Neural crest cell (in vitro differentiated cells): ENCODE results near the gene VTI1B. TPM values are rescaled to one million over a fixed set of nuclear protein-coding genes. Genes with fewer than 3 reads are reported as not detected.
"Not testable (repeated sequence)": the region's sequence is repeated elsewhere in the genome, so short reads cannot be mapped to it uniquely, and the experiment has no call there.

ENCODE experiments used
- DNase-seq: peaks from one replicate; pipeline ENCODE4 v3.0.0; 2021; ENCODE audit warnings: low read depth, mixed read lengths, low spot score
- H3K27ac Mint-ChIP-seq: one replicate; pipeline ENCODE4 v1.8.0; 2021; ENCODE audit warnings: mild to moderate bottlenecking, mixed read lengths; ENCODE audit not compliant: unreplicated experiment
- H3K27me3 Mint-ChIP-seq: 2 replicates; pipeline ENCODE4 v1.8.0; 2021; ENCODE audit warnings: low read depth, mild to moderate bottlenecking, mixed read lengths
- H3K36me3 Mint-ChIP-seq: 2 replicates; pipeline ENCODE4 v1.8.0; 2021; ENCODE audit warnings: low read depth, mild to moderate bottlenecking, mixed read lengths
- H3K4me1 Mint-ChIP-seq: 2 replicates; pipeline ENCODE4 v1.8.0; 2021; ENCODE audit warnings: mixed read lengths
- H3K4me3 Mint-ChIP-seq: one replicate; pipeline ENCODE4 v1.8.0; 2021; ENCODE audit warnings: mild to moderate bottlenecking, mixed read lengths
- H3K9me3 Mint-ChIP-seq: 2 replicates; pipeline ENCODE4 v1.8.0; 2021; ENCODE audit warnings: mixed read lengths
- CTCF ChIP-seq: fragments of 200-600 bp; sonication (generic); conservative IDR thresholded peaks from 2 replicates; pipeline ENCODE4 v1.5.0; 2021; ENCODE audit warnings: antibody characterized with exemption, mild to moderate bottlenecking
- total RNA-seq: library from RNA; stranded (reverse); gene quantifications from 2 replicates; pipeline ENCODE4 v1.2.1, GENCODE V29; 2021

Gene VTI1B
- total RNA-seq, 1 donor from 2014 or later = 103 TPM

DNA sequence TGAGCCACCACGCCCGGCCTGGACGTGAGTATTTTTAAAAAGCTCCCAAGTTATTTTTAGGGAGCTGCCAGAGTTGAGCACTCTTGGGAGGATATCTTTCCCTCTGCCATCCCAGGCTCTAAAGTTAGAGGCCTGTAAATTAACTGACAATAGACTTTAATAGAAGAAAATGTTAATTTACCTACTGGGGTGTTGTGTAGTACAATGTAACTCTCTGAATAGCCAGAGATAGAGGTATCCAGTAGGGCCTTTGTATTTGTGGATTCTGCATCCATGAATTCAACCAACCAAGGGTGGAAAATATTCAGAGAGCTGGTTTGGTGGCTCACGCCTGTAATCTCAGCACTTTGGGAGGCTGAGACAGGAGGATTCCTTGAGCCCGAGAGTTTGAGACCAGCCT is 66.8 kb downstream of the VTI1B start:
- Mint-ChIP-seq H3K4me3 (no peak overlapping the region), H3K9me3 (no peaks in the 10 kb centered on the region), H3K36me3 (no peaks in the 10 kb centered on the region), H3K4me1 (no peaks in the 10 kb centered on the region), H3K27me3 (no peaks in the 10 kb centered on the region), H3K27ac (no peak overlapping the region)
- DNase-seq = no peak
- TF ChIP-seq CTCF = no peak

DNA sequence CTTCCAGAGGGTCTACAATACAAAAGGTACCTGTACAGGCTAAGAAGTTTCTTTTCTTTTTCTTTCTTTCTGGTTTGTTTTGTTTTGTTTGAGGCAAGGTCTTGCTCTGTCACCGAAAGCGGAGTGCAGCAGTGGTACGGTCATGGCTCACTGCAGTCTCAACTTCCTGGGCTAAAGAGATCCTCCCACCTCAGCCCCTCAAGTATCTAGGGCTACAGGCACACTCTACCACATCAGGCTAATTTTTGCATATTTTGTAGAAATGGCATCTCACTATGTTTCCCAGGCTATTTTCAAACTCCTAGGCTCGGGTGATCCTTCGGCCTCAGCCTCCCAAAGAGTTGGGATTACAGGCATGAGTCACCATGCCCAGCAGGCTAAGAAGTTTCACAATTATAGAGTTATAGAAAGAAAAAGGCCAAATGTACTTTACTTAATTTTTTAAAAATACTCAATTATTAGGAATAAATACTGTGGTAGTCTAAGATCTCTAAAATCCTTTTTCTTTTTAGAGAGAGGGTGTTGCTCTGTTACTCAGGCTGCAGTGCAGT is 71.4 kb downstream of the VTI1B start:
- Mint-ChIP-seq H3K4me1 (peaks cover 17% of the 10 kb centered on the region), H3K27me3 (no peaks in the 10 kb centered on the region), H3K27ac (no peak overlapping the region), H3K4me3 (peak overlapping the region; percentile 17), H3K36me3 (no peaks in the 10 kb centered on the region), H3K9me3 (peaks cover 3% of the 10 kb centered on the region)
- DNase-seq = no peak
- no peak for TF ChIP-seq CTCF

DNA sequence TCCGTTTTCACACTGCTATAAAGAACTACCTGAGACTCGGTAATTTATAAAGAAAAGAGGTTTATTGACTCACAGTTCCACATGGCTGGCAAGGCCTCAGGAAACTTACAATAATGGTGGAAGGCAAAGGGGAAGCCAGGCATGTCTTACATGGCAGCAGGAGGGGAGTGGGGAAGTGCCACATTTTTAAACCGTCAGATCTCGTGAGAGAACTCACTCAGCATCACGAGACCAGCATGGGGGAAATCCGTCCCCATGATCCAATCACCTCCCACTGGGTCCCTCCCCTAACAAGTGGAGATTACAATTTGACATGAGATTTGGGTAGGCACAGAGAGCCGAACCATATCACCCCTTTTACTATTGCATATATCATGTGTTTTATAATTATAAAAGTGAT is 72.4 kb downstream of the VTI1B start:
- Mint-ChIP-seq H3K27me3 (no peaks in the 10 kb centered on the region), H3K4me3 (peak overlapping the region; percentile 41), H3K9me3 (peaks cover 3% of the 10 kb centered on the region), H3K27ac (no peak overlapping the region), H3K4me1 (peaks cover 17% of the 10 kb centered on the region), H3K36me3 (no peaks in the 10 kb centered on the region)
- no peak for TF ChIP-seq CTCF
- no peak for DNase-seq

DNA sequence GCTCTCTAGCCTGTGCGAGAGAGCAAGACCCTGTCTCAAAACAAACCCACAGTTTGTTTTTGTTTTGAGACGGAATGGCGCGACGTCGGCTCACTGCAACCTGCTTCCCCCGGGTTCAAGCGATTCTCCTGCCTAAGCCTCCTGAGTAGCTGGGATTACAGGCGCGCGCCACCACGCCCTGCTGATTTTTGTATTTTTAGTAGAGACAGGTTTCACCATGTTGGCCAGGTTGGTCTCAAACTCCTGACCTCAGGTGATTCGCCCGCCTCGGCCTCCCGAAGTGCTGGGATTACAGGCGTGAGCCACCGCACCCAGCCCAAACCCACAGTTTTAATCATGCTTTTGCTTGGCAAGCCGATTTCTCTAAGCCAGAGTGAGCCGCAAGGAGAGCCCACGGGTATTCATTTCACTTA is 73.9 kb downstream of the VTI1B start:
- not testable (repeated sequence) for H3K36me3 Mint-ChIP-seq, H3K27me3 Mint-ChIP-seq, H3K27ac Mint-ChIP-seq, H3K9me3 Mint-ChIP-seq, DNase-seq
- peak overlapping the region; percentile 96 for H3K4me3 Mint-ChIP-seq
- peaks cover 17% of the 10 kb centered on the region for H3K4me1 Mint-ChIP-seq

DNA sequence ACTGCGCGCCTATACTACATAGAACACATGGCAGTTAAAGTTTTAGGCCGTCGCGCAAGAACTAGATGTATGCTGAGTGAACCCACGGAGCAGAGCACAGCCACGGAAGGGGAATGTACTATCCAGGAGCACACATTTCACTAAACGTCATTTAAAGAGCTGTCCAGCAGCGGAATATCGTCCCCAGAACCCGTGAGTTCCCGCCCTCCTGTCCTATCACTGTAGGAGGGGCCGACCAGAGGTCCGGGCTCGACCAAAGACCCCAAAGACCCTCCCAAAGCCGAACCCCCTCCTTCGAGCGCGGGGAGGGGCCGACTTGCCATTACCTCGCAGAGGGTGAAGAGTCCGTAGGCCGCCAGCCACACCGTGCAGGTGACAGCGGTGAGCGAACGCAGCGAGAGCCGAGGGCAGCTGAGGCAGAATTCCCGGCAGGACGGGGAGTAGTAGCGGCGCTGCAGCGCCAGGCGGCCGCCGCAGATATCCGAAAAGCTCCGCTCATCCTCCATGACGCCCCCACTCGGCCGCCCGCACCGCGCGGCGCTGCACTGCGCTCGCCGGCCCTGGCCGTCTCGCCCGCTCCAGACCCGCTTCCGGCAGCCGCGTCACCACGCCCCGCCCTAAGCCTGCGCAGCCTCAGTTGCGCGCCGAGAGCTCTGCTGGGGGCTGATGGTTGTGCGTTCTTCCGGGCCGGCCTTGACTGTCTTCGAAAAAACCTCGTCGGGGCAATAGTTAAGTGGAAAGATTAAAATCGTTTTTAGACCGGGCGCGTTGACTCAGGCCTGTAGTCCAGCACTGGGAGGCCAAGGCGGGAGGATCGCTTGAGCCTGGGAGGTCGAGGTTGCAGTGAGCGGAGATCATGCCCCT is 74.5 kb downstream of the VTI1B start, which contains the start of gene PIGH:
Gene PIGH (minus strand): TSS at position 571 of the 864 bp plus-strand sequence. CDS start 65 bp downstream, at position 506.
- TF ChIP-seq CTCF = peak; percentile 77
- peak within 1 kb of the TSS; percentile 78 for H3K27ac Mint-ChIP-seq
- peak; percentile 91 for DNase-seq
- H3K36me3 Mint-ChIP-seq = peaks cover 3% of the 10 kb centered on the region
- H3K9me3 Mint-ChIP-seq = peaks cover 3% of the 10 kb centered on the region
- H3K27me3 Mint-ChIP-seq = no peaks in the 10 kb centered on the region
- peaks cover 17% of the 10 kb centered on the region for H3K4me1 Mint-ChIP-seq
- H3K4me3 Mint-ChIP-seq = peak within 1 kb of the TSS; percentile 96

Other genes with a start within 250 kb of the VTI1B start
- gene TMEM229B, start 185.9 kb downstream of the VTI1B start, total RNA-seq = 5.2 and 5.9 TPM in 2 replicates
- gene PLEKHH1, start 141.3 kb downstream of the VTI1B start, total RNA-seq = 35.7 and 40.0 TPM in 2 replicates
- 19.9 and 23.0 TPM in 2 replicates for gene PIGH, start 74.4 kb downstream of the VTI1B start, total RNA-seq
- gene ARG2, start 54.7 kb downstream of the VTI1B start, total RNA-seq = 19.1 and 22.2 TPM in 2 replicates
- gene RDH11, start 21.1 kb upstream of the VTI1B start, total RNA-seq = 78.4 and 79.9 TPM in 2 replicates
- gene RDH12, start 27.3 kb upstream of the VTI1B start, total RNA-seq = not detected in 2 replicates
- 24.3 TPM in 2 replicates for gene ZFYVE26, start 142.0 kb upstream of the VTI1B start, total RNA-seq
- gene RAD51B, start 145.1 kb upstream of the VTI1B start, total RNA-seq = 14.6 and 16.7 TPM in 2 replicates